ENCODE data around the gene STAG3. TPM values are rescaled to one million over a fixed set of nuclear protein-coding genes. Genes with fewer than 3 reads are reported as not detected.
A peak's percentile ranks its signal among the peaks of the same experiment; 100 is the strongest.
"Not testable (repeated sequence)": the region's sequence is repeated elsewhere in the genome, so short reads cannot be mapped to it uniquely, and the experiment has no call there.

Gene STAG3
- total and polyA plus RNA-seq, 2 donors (not counting 1 experiment from before 2014, with no cell fraction given) = 24.8 to 33.4 TPM

GRCh38 chr7:100234660-100235317 lies 57.1 kb downstream of the STAG3 start:
- POLR2A ChIA-PET = interaction anchor here (0.7 kb wide), 1 partner anchor 114 kb away, joined by 3 read pairs; no protein-coding TSS in a partner anchor
- H3K36me3 ChIP-seq (replicated peaks in 1 of 2; ENCODE audit: control extremely low read depth in 1 of 2, control insufficient read depth in 1 of 2, extremely low read depth in 1 of 2, insufficient read depth in 2 of 2, low read length in 1 of 2); intact Hi-C loops (cut with micrococcal nuclease); H3K9me3 Mint-ChIP-seq (ENCODE audit: insufficient read depth); H3K4me3 ChIP-seq (ENCODE audit: control extremely low read depth in 1 of 5, extremely low read depth in 1 of 5, insufficient read depth in 1 of 5, low read depth in 2 of 5, low read length in 4 of 5); H3K79me2 ChIP-seq (ENCODE audit: control insufficient read depth, insufficient read depth, low read length); H3K4me2 ChIP-seq (replicated peaks; ENCODE audit: low read depth, low read length, poor library complexity, severe bottlenecking); H2AFZ ChIP-seq (ENCODE audit: insufficient read depth, low read depth, low read length, poor library complexity, severe bottlenecking); H3K9ac ChIP-seq (ENCODE audit: low read length); CTCF ChIA-PET; DNase-seq; H3K27ac ChIP-seq (ENCODE audit: low read length in 2 of 2); ATAC-seq (ENCODE audit: low read depth); H3K4me1 Mint-ChIP-seq; H3K4me3 Mint-ChIP-seq; H3K27me3 Mint-ChIP-seq; H3K4me1 ChIP-seq (ENCODE audit: control insufficient read depth in 2 of 2, insufficient read depth in 2 of 2, low read length in 2 of 2); H4K20me1 ChIP-seq (ENCODE audit: control insufficient read depth, insufficient read depth, low read length, poor library complexity, severe bottlenecking); H3K27me3 ChIP-seq (replicated peaks in 1 of 4; ENCODE audit: control extremely low read depth in 1 of 4, control insufficient read depth in 3 of 4, insufficient read depth in 4 of 4, low read length in 3 of 4): not testable (repeated sequence)
- peaks cover 0 to 21% (median 0%) of the 10 kb centered on the region in 3 donors for H3K9me3 ChIP-seq (ENCODE audit: control extremely low read depth in 1 of 3, control insufficient read depth in 2 of 3, insufficient read depth in 1 of 3, low read length in 2 of 3)
- no CpG with 5 or more reads among the region's 8 CpGs for WGBS (ENCODE audit: insufficient coverage)
- H3K27ac Mint-ChIP-seq = peak overlapping the region; percentile 65

GRCh38 chr7:100239975-100240374 lies 62.3 kb downstream of the STAG3 start:
- H3K27ac Mint-ChIP-seq; H3K27ac ChIP-seq (ENCODE audit: low read length in 2 of 2); H3K9me3 Mint-ChIP-seq (ENCODE audit: insufficient read depth); H4K20me1 ChIP-seq (ENCODE audit: control insufficient read depth, insufficient read depth, low read length, poor library complexity, severe bottlenecking); ATAC-seq (ENCODE audit: low read depth); H3K9ac ChIP-seq (ENCODE audit: low read length); H3K4me1 Mint-ChIP-seq; H3K79me2 ChIP-seq (ENCODE audit: control insufficient read depth, insufficient read depth, low read length); CTCF ChIA-PET; H3K4me1 ChIP-seq (ENCODE audit: control insufficient read depth in 2 of 2, insufficient read depth in 2 of 2, low read length in 2 of 2); H3K27me3 ChIP-seq (replicated peaks in 1 of 4; ENCODE audit: control extremely low read depth in 1 of 4, control insufficient read depth in 3 of 4, insufficient read depth in 4 of 4, low read length in 3 of 4); H3K4me3 ChIP-seq (ENCODE audit: control extremely low read depth in 1 of 5, extremely low read depth in 1 of 5, insufficient read depth in 1 of 5, low read depth in 2 of 5, low read length in 4 of 5); H3K4me3 Mint-ChIP-seq; H3K9me3 ChIP-seq (ENCODE audit: control extremely low read depth in 1 of 3, control insufficient read depth in 2 of 3, insufficient read depth in 1 of 3, low read length in 2 of 3); POLR2A ChIA-PET; H3K36me3 ChIP-seq (replicated peaks in 1 of 2; ENCODE audit: control extremely low read depth in 1 of 2, control insufficient read depth in 1 of 2, extremely low read depth in 1 of 2, insufficient read depth in 2 of 2, low read length in 1 of 2); H2AFZ ChIP-seq (ENCODE audit: insufficient read depth, low read depth, low read length, poor library complexity, severe bottlenecking); intact Hi-C loops (cut with micrococcal nuclease); DNase-seq; H3K4me2 ChIP-seq (replicated peaks; ENCODE audit: low read depth, low read length, poor library complexity, severe bottlenecking); H3K27me3 Mint-ChIP-seq: not testable (repeated sequence)
- WGBS (ENCODE audit: insufficient coverage) = 98% methylated on average over 5 of the region's 7 CpGs

GRCh38 chr7:100243385-100243784 lies 65.7 kb downstream of the STAG3 start:
- H3K27me3 ChIP-seq (replicated peaks in 1 of 4; ENCODE audit: control extremely low read depth in 1 of 4, control insufficient read depth in 3 of 4, insufficient read depth in 4 of 4, low read length in 3 of 4); H3K36me3 ChIP-seq (replicated peaks in 1 of 2; ENCODE audit: control extremely low read depth in 1 of 2, control insufficient read depth in 1 of 2, extremely low read depth in 1 of 2, insufficient read depth in 2 of 2, low read length in 1 of 2); H3K9ac ChIP-seq (ENCODE audit: low read length); H3K27me3 Mint-ChIP-seq; H3K9me3 Mint-ChIP-seq (ENCODE audit: insufficient read depth); H3K27ac ChIP-seq (ENCODE audit: low read length in 2 of 2); H3K9me3 ChIP-seq (ENCODE audit: control extremely low read depth in 1 of 3, control insufficient read depth in 2 of 3, insufficient read depth in 1 of 3, low read length in 2 of 3); H3K79me2 ChIP-seq (ENCODE audit: control insufficient read depth, insufficient read depth, low read length); H3K4me1 ChIP-seq (ENCODE audit: control insufficient read depth in 2 of 2, insufficient read depth in 2 of 2, low read length in 2 of 2); DNase-seq; H4K20me1 ChIP-seq (ENCODE audit: control insufficient read depth, insufficient read depth, low read length, poor library complexity, severe bottlenecking); H3K4me2 ChIP-seq (replicated peaks; ENCODE audit: low read depth, low read length, poor library complexity, severe bottlenecking); H3K4me3 ChIP-seq (ENCODE audit: control extremely low read depth in 1 of 5, extremely low read depth in 1 of 5, insufficient read depth in 1 of 5, low read depth in 2 of 5, low read length in 4 of 5); H2AFZ ChIP-seq (ENCODE audit: insufficient read depth, low read depth, low read length, poor library complexity, severe bottlenecking); CTCF ChIA-PET; POLR2A ChIA-PET; H3K4me3 Mint-ChIP-seq; H3K4me1 Mint-ChIP-seq; H3K27ac Mint-ChIP-seq; intact Hi-C loops (cut with micrococcal nuclease): not testable (repeated sequence)
- WGBS (ENCODE audit: insufficient coverage) = 16% methylated on average over 5 of the region's 12 CpGs
- ATAC-seq (ENCODE audit: low read depth) = peak; percentile 63

- H3K9me3 Mint-ChIP-seq (ENCODE audit: insufficient read depth); H3K9me3 ChIP-seq (ENCODE audit: control extremely low read depth in 1 of 3, control insufficient read depth in 2 of 3, insufficient read depth in 1 of 3, low read length in 2 of 3); H3K4me3 Mint-ChIP-seq; H3K27ac Mint-ChIP-seq; H3K79me2 ChIP-seq (ENCODE audit: control insufficient read depth, insufficient read depth, low read length); H3K4me2 ChIP-seq (replicated peaks; ENCODE audit: low read depth, low read length, poor library complexity, severe bottlenecking); H3K9ac ChIP-seq (ENCODE audit: low read length); H3K27ac ChIP-seq (ENCODE audit: low read length in 2 of 2); H3K4me1 ChIP-seq (ENCODE audit: control insufficient read depth in 2 of 2, insufficient read depth in 2 of 2, low read length in 2 of 2); ATAC-seq (ENCODE audit: low read depth); intact Hi-C loops (cut with micrococcal nuclease); H3K36me3 ChIP-seq (replicated peaks in 1 of 2; ENCODE audit: control extremely low read depth in 1 of 2, control insufficient read depth in 1 of 2, extremely low read depth in 1 of 2, insufficient read depth in 2 of 2, low read length in 1 of 2); H3K27me3 ChIP-seq (replicated peaks in 1 of 4; ENCODE audit: control extremely low read depth in 1 of 4, control insufficient read depth in 3 of 4, insufficient read depth in 4 of 4, low read length in 3 of 4); H3K27me3 Mint-ChIP-seq; H2AFZ ChIP-seq (ENCODE audit: insufficient read depth, low read depth, low read length, poor library complexity, severe bottlenecking); CTCF ChIA-PET; DNase-seq; H3K4me1 Mint-ChIP-seq; H4K20me1 ChIP-seq (ENCODE audit: control insufficient read depth, insufficient read depth, low read length, poor library complexity, severe bottlenecking); H3K4me3 ChIP-seq (ENCODE audit: control extremely low read depth in 1 of 5, extremely low read depth in 1 of 5, insufficient read depth in 1 of 5, low read depth in 2 of 5, low read length in 4 of 5): not testable (repeated sequence)
- POLR2A ChIA-PET = interaction anchor here (0.7 kb wide), 1 partner anchor 9 kb away, joined by 3 read pairs; no protein-coding TSS in a partner anchor
- WGBS (ENCODE audit: insufficient coverage) = 93% methylated on average over 5 of the region's 9 CpGs
Measured at GRCh38 chr7:100244988-100245605, 67.4 kb downstream of the STAG3 start.
